ENCODE results near the gene HMGXB3.

DNA sequence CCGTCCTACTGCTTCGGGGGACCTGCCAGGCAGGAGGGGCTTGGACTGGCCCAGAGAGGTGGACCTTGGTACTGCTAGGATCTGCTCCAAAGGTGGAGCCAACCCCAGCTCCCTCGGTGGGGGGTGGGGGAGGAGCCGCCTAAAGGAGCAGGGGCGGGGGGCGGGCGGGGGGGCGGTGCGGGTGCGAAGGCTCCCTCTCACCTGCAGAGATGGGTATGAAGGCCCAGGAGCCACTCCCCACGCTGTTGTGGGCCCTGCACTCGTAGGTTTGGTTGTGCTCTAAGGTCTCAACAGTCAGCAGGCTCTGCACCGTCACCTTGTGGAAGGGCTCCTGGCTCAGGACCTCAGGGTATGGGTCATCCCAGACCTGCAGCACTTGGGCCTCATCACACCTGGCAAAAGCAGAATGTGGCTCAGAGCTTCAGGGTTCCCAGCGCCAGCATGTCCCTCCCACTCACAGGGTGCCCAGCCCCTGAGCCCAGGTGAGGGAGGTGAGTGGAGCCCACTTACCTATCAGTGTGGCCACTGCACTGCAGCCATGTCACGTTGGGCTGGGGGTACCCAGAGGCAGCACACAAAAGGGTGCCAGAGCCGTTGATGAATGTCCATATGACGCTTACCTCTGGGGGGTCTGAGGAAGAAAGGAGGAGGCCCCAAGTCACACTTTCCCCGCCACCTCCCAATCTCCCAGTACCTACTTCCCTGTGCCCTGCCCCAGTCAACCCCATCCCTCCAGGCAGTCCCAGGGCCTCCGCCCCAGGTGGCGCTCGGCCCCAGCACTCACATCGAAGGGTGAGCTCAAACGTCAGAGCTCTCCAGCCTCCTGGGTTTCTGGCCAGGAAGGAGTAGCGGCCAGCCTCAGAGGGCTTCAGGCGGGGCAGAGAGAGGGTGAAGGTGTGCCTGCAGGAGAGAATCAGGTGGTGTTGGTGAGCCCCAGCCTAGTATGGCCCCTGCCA lies 69.4 kb downstream of the HMGXB3 start:
- TF ChIP-seq, protein P1, sequence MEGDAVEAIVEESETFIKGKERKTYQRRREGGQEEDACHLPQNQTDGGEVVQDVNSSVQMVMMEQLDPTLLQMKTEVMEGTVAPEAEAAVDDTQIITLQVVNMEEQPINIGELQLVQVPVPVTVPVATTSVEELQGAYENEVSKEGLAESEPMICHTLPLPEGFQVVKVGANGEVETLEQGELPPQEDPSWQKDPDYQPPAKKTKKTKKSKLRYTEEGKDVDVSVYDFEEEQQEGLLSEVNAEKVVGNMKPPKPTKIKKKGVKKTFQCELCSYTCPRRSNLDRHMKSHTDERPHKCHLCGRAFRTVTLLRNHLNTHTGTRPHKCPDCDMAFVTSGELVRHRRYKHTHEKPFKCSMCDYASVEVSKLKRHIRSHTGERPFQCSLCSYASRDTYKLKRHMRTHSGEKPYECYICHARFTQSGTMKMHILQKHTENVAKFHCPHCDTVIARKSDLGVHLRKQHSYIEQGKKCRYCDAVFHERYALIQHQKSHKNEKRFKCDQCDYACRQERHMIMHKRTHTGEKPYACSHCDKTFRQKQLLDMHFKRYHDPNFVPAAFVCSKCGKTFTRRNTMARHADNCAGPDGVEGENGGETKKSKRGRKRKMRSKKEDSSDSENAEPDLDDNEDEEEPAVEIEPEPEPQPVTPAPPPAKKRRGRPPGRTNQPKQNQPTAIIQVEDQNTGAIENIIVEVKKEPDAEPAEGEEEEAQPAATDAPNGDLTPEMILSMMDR (IDR thresholded peaks at IDR 0.05), result no peak
- TF ChIP-seq REST (IDR thresholded peaks at IDR 0.05; ENCODE audit: insufficient read depth in 1 of 2, low read depth in 2 of 2, low read length in 1 of 2), result no peak
